Measurements from ENCODE around the gene ALOX15. TPM values are rescaled to one million over a fixed set of nuclear protein-coding genes. Genes with fewer than 3 reads are reported as not detected.
"Not testable (repeated sequence)": the region's sequence is repeated elsewhere in the genome, so short reads cannot be mapped to it uniquely, and the experiment has no call there.

Gene ALOX15
- total RNA-seq, 1 experiment from 2014 or later: not detected

- Histone ChIP-seq H3K27ac (ENCODE audit: low read length) (no peak overlapping the region), H3K9me3 (ENCODE audit: low read length) (no peaks in the 10 kb centered on the region), H4K20me1 (ENCODE audit: low read length) (no peaks in the 10 kb centered on the region), H3K4me1 (ENCODE audit: insufficient read depth, low read length) (no peaks in the 10 kb centered on the region), H3K9me2 (replicated peaks; ENCODE audit: low read length) (no peaks in the 10 kb centered on the region), H3K36me3 (ENCODE audit: low read depth, low read length) (no peaks in the 10 kb centered on the region), H3K4me2 (ENCODE audit: low read length) (no peak overlapping the region), H3K9ac (ENCODE audit: low read length) (no peak overlapping the region), H2AFZ (ENCODE audit: low read length) (no peak overlapping the region), H3K4me3 (ENCODE audit: low read length) (no peak overlapping the region), H3F3A (ENCODE audit: low read length, unreplicated experiment) (no peaks in the 10 kb centered on the region), H3K79me2 (ENCODE audit: low read length) (no peaks in the 10 kb centered on the region), H3K27me3 (ENCODE audit: low read length) (peaks cover 23% of the 10 kb centered on the region; the same call in 1 of the 2 replicates)
- BruUV-seq (replicated peaks): no TSS peak
- ChIA-PET CTCF (no interaction called here), POLR2A (ENCODE audit: unreplicated experiment) (no interaction called here)
- TF ChIP-seq CTCF (conservative IDR thresholded peaks at IDR 0.05; ENCODE audit: low read depth, low read length): no peak
- TF ChIP-seq EZH2 (IDR thresholded peaks at IDR 0.05; ENCODE audit: low read length, unreplicated experiment): no peak
- no peak for TF ChIP-seq EZH2phosphoT487 (IDR thresholded peaks at IDR 0.05; ENCODE audit: borderline replicate concordance, low read length)
- DNase-seq (no peak), ATAC-seq (no peak)
- intact Hi-C loops (cut with micrococcal nuclease): no loop called here
Measured at GRCh38 chr17:4607773-4608187, 33.7 kb downstream of the ALOX15 start.

- no TSS peak for BruUV-seq (replicated peaks)
- H3K4me2 ChIP-seq (ENCODE audit: low read length): no peak overlapping the region
- H3K27ac ChIP-seq (ENCODE audit: low read length): no peak overlapping the region
- no peaks in the 10 kb centered on the region for H4K20me1 ChIP-seq (ENCODE audit: low read length)
- H3K79me2 ChIP-seq (ENCODE audit: low read length): no peaks in the 10 kb centered on the region
- DNase-seq: no peak
- H3K9me3 ChIP-seq (ENCODE audit: low read length): no peaks in the 10 kb centered on the region
- intact Hi-C loops (cut with micrococcal nuclease): no loop called here
- no peak overlapping the region for H3K9ac ChIP-seq (ENCODE audit: low read length)
- TF ChIP-seq CTCF (conservative IDR thresholded peaks at IDR 0.05; ENCODE audit: low read depth, low read length) (no peak), EZH2phosphoT487 (IDR thresholded peaks at IDR 0.05; ENCODE audit: borderline replicate concordance, low read length) (no peak), EZH2 (IDR thresholded peaks at IDR 0.05; ENCODE audit: low read length, unreplicated experiment) (no peak)
- no peaks in the 10 kb centered on the region for H3K4me1 ChIP-seq (ENCODE audit: insufficient read depth, low read length)
- CTCF ChIA-PET: no interaction called here
- H3K36me3 ChIP-seq (ENCODE audit: low read depth, low read length): no peaks in the 10 kb centered on the region
- no peak for ATAC-seq
- no peaks in the 10 kb centered on the region for H3F3A ChIP-seq (ENCODE audit: low read length, unreplicated experiment)
- H3K27me3 ChIP-seq (ENCODE audit: low read length): peaks cover 23% of the 10 kb centered on the region; the same call in 1 of the 2 replicates
- H3K9me2 ChIP-seq (replicated peaks; ENCODE audit: low read length): no peaks in the 10 kb centered on the region
- POLR2A ChIA-PET (ENCODE audit: unreplicated experiment): no interaction called here
- no peak overlapping the region for H3K4me3 ChIP-seq (ENCODE audit: low read length)
- no peak overlapping the region for H2AFZ ChIP-seq (ENCODE audit: low read length)
Measured at GRCh38 chr17:4607261-4607741, 34.2 kb downstream of the ALOX15 start.

DNA sequence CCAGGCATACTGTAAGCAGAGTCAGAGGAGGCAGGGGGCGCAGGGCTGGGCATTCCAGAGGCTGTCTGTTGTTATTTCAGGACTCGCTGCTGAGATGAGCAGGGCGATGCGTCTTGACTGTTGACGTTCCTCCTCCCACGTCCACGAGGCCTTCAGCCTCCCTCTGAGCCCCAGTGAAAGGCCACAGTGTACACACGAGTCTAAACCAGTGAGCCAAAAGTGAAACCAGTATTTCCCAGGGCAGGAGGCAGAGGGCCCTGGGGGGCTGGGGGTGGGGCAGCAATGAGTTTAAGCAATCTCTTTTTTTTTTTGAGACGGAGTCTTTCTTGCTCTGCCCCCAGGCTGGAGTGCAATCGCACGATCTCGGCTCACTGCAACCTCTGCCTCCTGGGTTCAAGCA, 35.7 kb downstream of the ALOX15 start:
- Histone ChIP-seq H3K36me3 (ENCODE audit: low read depth, low read length) (no peaks in the 10 kb centered on the region), H3F3A (ENCODE audit: low read length, unreplicated experiment) (no peaks in the 10 kb centered on the region), H3K9ac (ENCODE audit: low read length) (no peak overlapping the region), H3K4me2 (ENCODE audit: low read length) (no peak overlapping the region), H3K9me3 (ENCODE audit: low read length) (no peaks in the 10 kb centered on the region), H3K9me2 (replicated peaks; ENCODE audit: low read length) (no peaks in the 10 kb centered on the region), H4K20me1 (ENCODE audit: low read length) (no peaks in the 10 kb centered on the region), H3K4me3 (ENCODE audit: low read length) (no peak overlapping the region), H3K27me3 (ENCODE audit: low read length) (peaks cover 23% of the 10 kb centered on the region; the same call in 1 of the 2 replicates), H3K27ac (ENCODE audit: low read length) (no peak overlapping the region), H2AFZ (ENCODE audit: low read length) (no peak overlapping the region), H3K79me2 (ENCODE audit: low read length) (no peaks in the 10 kb centered on the region), H3K4me1 (ENCODE audit: insufficient read depth, low read length) (no peaks in the 10 kb centered on the region)
- TF ChIP-seq CTCF (conservative IDR thresholded peaks at IDR 0.05; ENCODE audit: low read depth, low read length) (no peak), EZH2phosphoT487 (IDR thresholded peaks at IDR 0.05; ENCODE audit: borderline replicate concordance, low read length) (no peak), EZH2 (IDR thresholded peaks at IDR 0.05; ENCODE audit: low read length, unreplicated experiment) (no peak)
- CTCF ChIA-PET: no interaction called here
- intact Hi-C loops (cut with micrococcal nuclease): no loop called here
- BruUV-seq (replicated peaks): no TSS peak
- no peak for ATAC-seq
- POLR2A ChIA-PET (ENCODE audit: unreplicated experiment): no interaction called here
- no peak for DNase-seq

- CTCF ChIA-PET: not testable (repeated sequence)
Measured at GRCh38 chr17:4604736-4605135, 36.7 kb downstream of the ALOX15 start.

More at GRCh38 chr17:4604736-4605135, 36.7 kb downstream of the ALOX15 start:
- BruUV-seq (replicated peaks); POLR2A ChIA-PET (ENCODE audit: unreplicated experiment); H3K79me2 ChIP-seq (ENCODE audit: low read length); H2AFZ ChIP-seq (ENCODE audit: low read length); H4K20me1 ChIP-seq (ENCODE audit: low read length); H3K9ac ChIP-seq (ENCODE audit: low read length); H3F3A ChIP-seq (ENCODE audit: low read length, unreplicated experiment); ATAC-seq; H3K4me1 ChIP-seq (ENCODE audit: insufficient read depth, low read length); H3K27ac ChIP-seq (ENCODE audit: low read length); H3K4me3 ChIP-seq (ENCODE audit: low read length); H3K9me3 ChIP-seq (ENCODE audit: low read length); H3K4me2 ChIP-seq (ENCODE audit: low read length); DNase-seq; intact Hi-C loops (cut with micrococcal nuclease); H3K9me2 ChIP-seq (replicated peaks; ENCODE audit: low read length); H3K36me3 ChIP-seq (ENCODE audit: low read depth, low read length): not testable (repeated sequence)
- peaks cover 14% of the 10 kb centered on the region; the same call in 1 of the 2 replicates for H3K27me3 ChIP-seq (ENCODE audit: low read length)

Data from PC-3 (cell line).